NT2/D1 (cell line): ENCODE measurements around the gene CCDC88C.

Experiments
- SUZ12 ChIP-seq: IDR thresholded peaks from 2 replicates; pipeline ENCODE4 v1.6.1; 2011; ENCODE audit not compliant: insufficient read length, insufficient read depth; ENCODE audit errors: extremely low read depth
- YY1 ChIP-seq: IDR thresholded peaks from 2 replicates; pipeline ENCODE4 v1.6.1; 2011; ENCODE audit not compliant: insufficient read length, insufficient read depth
- ZNF274 ChIP-seq: IDR thresholded peaks from 2 replicates; pipeline ENCODE4 v1.6.1; 2011; ENCODE audit warnings: mild to moderate bottlenecking, low read depth, low read length

GRCh38 chr14:91329486-91330014 lies 88.1 kb downstream of the CCDC88C start:
- TF ChIP-seq YY1: no peak
- TF ChIP-seq ZNF274: no peak
- no peak for TF ChIP-seq SUZ12
